Endothelial cell of umbilical vein (primary cell): Measurements from ENCODE around the gene SLC6A9. TPM values are rescaled to one million over a fixed set of nuclear protein-coding genes. Genes with fewer than 3 reads are reported as not detected.

ENCODE experiments used
- BruUV-seq: library from RNA; stranded (reverse); fragments of 400-500 nt; replicated peaks from 2 replicates; lab custom pipeline; 2021; lab: Mats Ljungman, UMichigan
- CTCF ChIA-PET: fragments of 300-600, 350-600 bp; sonication (Branson Sonifier 250); formaldehyde crosslinking; loops from one replicate; lab custom pipeline; 2021; ENCODE audit warnings: antibody characterized with exemption, inconsistent platforms; lab: Charles Lee
- POLR2A ChIA-PET: fragments of 300-600, 350-600 bp; sonication (Branson Sonifier 250); formaldehyde crosslinking; loops from one replicate; lab custom pipeline; 2021; ENCODE audit warnings: antibody characterized with exemption, inconsistent platforms; lab: Charles Lee
- DNase-seq: peaks from one replicate; pipeline ENCODE4 v3.0.0-alpha.2; 2011; ENCODE audit warnings: low read depth, low spot score
- FAIRE-seq: peaks from 2 replicates; lab custom pipeline; 2011; peaks lifted over from hg19 to GRCh38; lab: Jason Lieb, UNC
- H2AFZ ChIP-seq: 2 replicates; pipeline ENCODE4 v1.6.0; 2012; ENCODE audit warnings: low read depth, low read length, control low read depth, inconsistent platforms
- H3K27ac ChIP-seq: 2 replicates; pipeline ENCODE4 v1.5.1; 2011; ENCODE audit warnings: low read depth, mild to moderate bottlenecking, control low read depth, low read length, moderate library complexity; ENCODE audit not compliant: insufficient read depth
- H3K27me3 ChIP-seq, 2 experiments: 2 replicates each; pipeline versions ENCODE4 v1.6.0 to v1.6.1; 2011; ENCODE audit warnings: low read length in 2 of 2, mixed read lengths in 1 of 2; ENCODE audit not compliant: control insufficient read depth in 2 of 2, insufficient read depth in 2 of 2
- H3K36me3 ChIP-seq, 2 experiments: 2 replicates in 1 of 2; 3 replicates in 1 of 2; pipeline ENCODE4 v1.5.1; 2011; ENCODE audit warnings: low read length in 2 of 2, mild to moderate bottlenecking in 1 of 2, moderate library complexity in 1 of 2; ENCODE audit not compliant: control insufficient read depth in 2 of 2, insufficient read depth in 2 of 2; ENCODE audit errors: extremely low read depth in 1 of 2
- H3K4me1 ChIP-seq: 3 replicates; pipeline ENCODE4 v1.5.1; 2011; ENCODE audit warnings: mild to moderate bottlenecking, low read length; ENCODE audit not compliant: control insufficient read depth, insufficient read depth; ENCODE audit errors: extremely low read depth
- H3K4me2 ChIP-seq: 2 replicates; pipeline ENCODE4 v1.6.1; 2011; ENCODE audit warnings: low read length, control low read depth, mixed read lengths; ENCODE audit not compliant: insufficient read depth
- H3K4me3 ChIP-seq, 3 experiments: fragments of 200-600 bp in 1 of 3; sonication (generic), shearing (Covaris generic) in 1 of 3; replicated peaks in 1 of 3; 2 replicates each; pipeline ENCODE4 v1.5.1; 2011 to 2016; ENCODE audit warnings: control low read depth in 3 of 3, low read length in 3 of 3, mild to moderate bottlenecking in 2 of 3, inconsistent platforms in 1 of 3, low read depth in 1 of 3, moderate library complexity in 1 of 3; ENCODE audit not compliant: insufficient read depth in 1 of 3
- H3K79me2 ChIP-seq: 2 replicates; pipeline ENCODE4 v1.6.0; 2012; ENCODE audit warnings: low read length, inconsistent platforms; ENCODE audit not compliant: control insufficient read depth, insufficient read depth
- H3K9ac ChIP-seq: replicated peaks from 2 replicates; pipeline ENCODE3; 2011; ENCODE audit warnings: low read length, control low read depth; ENCODE audit not compliant: insufficient read depth; ENCODE audit errors: extremely low read depth
- H3K9me1 ChIP-seq: replicated peaks from 3 replicates; pipeline ENCODE4 v1.6.0; 2011; ENCODE audit warnings: mild to moderate bottlenecking, low read length; ENCODE audit not compliant: control insufficient read depth, insufficient read depth; ENCODE audit errors: extremely low read depth
- H3K9me3 ChIP-seq: replicated peaks from 2 replicates; pipeline ENCODE4 v1.5.1; 2012; ENCODE audit warnings: low read length, inconsistent platforms; ENCODE audit not compliant: control insufficient read depth, insufficient read depth
- H4K20me1 ChIP-seq: replicated peaks from 2 replicates; pipeline ENCODE3; 2011; ENCODE audit warnings: mild to moderate bottlenecking, low read length; ENCODE audit not compliant: control insufficient read depth, insufficient read depth; ENCODE audit errors: extremely low read depth
- CTCF ChIP-seq, 2 donors: IDR thresholded peaks; 1 replicate in 1 of 2; 2 replicates in 1 of 2; pipeline ENCODE4 v1.5.1; 2011; ENCODE audit warnings: low read length in 2 of 2, mild to moderate bottlenecking in 2 of 2, moderate library complexity in 2 of 2, control low read depth in 1 of 2, inconsistent platforms in 1 of 2, low read depth in 1 of 2; ENCODE audit not compliant: insufficient read depth in 1 of 2; ENCODE audit errors: extremely low read depth in 1 of 2
- FOS ChIP-seq: IDR thresholded peaks from 2 replicates; pipeline ENCODE4 v1.6.1; 2011; ENCODE audit warnings: mild to moderate bottlenecking, low read length, moderate library complexity, borderline replicate concordance; ENCODE audit not compliant: insufficient read depth
- GATA2 ChIP-seq: IDR thresholded peaks from 2 replicates; pipeline ENCODE4 v1.7.0; 2011; ENCODE audit warnings: low read depth, mild to moderate bottlenecking, moderate library complexity, mixed read lengths, low read length; ENCODE audit not compliant: insufficient read length, insufficient read depth
- MAX ChIP-seq: IDR thresholded peaks from 2 replicates; pipeline ENCODE4 v1.6.1; 2011; ENCODE audit not compliant: insufficient read depth, insufficient read length
- POLR2AphosphoS5 ChIP-seq: IDR thresholded peaks from 2 replicates; pipeline ENCODE4 v1.6.1; 2012; ENCODE audit warnings: low read depth, mild to moderate bottlenecking, control low read depth, low read length, moderate library complexity; ENCODE audit not compliant: insufficient read depth
- dilution Hi-C: fragments of 300-500 bp; cut with MboI; formaldehyde crosslinking; loops from one replicate; pipeline ENCODE4 v1.15.0; 2019; ENCODE audit warnings: low sequenced_read_pairs; ENCODE audit not compliant: extremely low pct_ligation_motif_present
- intact Hi-C: fragments of 100-400 bp; cut with micrococcal nuclease; formaldehyde crosslinking; loops from one replicate; pipeline ENCODE4 v1.10.0; 2022
- polyA plus RNA-seq, 4 experiments: library from polyadenylated mRNA; depleted of rRNA in 3 of 4; stranded (reverse) in 3 of 4; unstranded in 1 of 4; fragments of >200 nt; gene quantifications; 2 replicates each; pipeline versions ENCODE4 v1.2.1 to v1.2.3, GENCODE V29; 2011 to 2012; ENCODE audit warnings: missing spikeins in 1 of 4
- total RNA-seq: library from RNA; stranded (reverse); gene quantifications from 2 replicates; pipeline ENCODE4 v1.2.3, GENCODE V29; 2021

SLC6A9 gene
- total and polyA plus RNA-seq, 2 donors (not counting 3 experiments of a cell fraction or from before 2014, with no cell fraction given), result 0.80 to 1.5 TPM

DNA sequence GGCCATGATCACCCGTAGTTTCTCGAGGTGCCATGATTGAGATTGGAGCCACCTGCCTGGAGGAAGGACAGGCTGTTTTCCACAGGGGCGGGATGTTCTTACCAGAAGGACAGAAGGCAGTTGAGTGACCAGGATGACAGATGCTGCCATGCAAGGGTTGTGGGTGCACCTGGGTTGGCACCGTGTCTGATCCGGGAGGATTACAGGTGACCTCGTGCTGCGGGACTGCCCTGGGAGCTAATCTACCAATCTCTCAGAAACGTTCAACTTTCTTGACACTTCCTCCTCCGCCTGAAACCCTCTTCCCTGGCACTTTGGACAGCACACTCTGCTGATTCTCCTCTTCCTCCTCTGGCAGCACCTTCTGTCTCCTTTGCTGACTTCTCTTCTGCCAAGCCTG, 13.8 kb upstream of the SLC6A9 start:
- H3K4me3 ChIP-seq, result no peak overlapping the region
- TF ChIP-seq FOS, result no peak
- TF ChIP-seq POLR2AphosphoS5, result no peak
- no peak for TF ChIP-seq MAX
- TF ChIP-seq GATA2, result no peak
- TF ChIP-seq CTCF (IDR thresholded peaks at IDR 0.05; ENCODE audit: extremely low read depth in 1 of 2, insufficient read depth in 1 of 2, low read depth in 1 of 2, low read length in 2 of 2), result no peak
- dilution Hi-C loops (no loop called here), intact Hi-C loops (loop anchor here (5.0 kb wide), 3 partner anchors 98 to 518 kb away; partner anchors contain the start of genes IPO13 and ST3GAL3)
- CTCF ChIA-PET, result interaction anchor here (5.5 kb wide), 1 partner anchor 39 kb away, joined by 40 read pairs; no protein-coding TSS in a partner anchor
- DNase-seq (no peak), FAIRE-seq (no peak)
- BruUV-seq, result no TSS peak
- H3K9ac ChIP-seq, result no peak overlapping the region
- H3K9me3 ChIP-seq, result no peaks in the 10 kb centered on the region
- H3K36me3 ChIP-seq, result no peaks in the 10 kb centered on the region
- H2AFZ ChIP-seq, result no peak overlapping the region
- no peak overlapping the region for H3K27ac ChIP-seq
- H4K20me1 ChIP-seq, result no peaks in the 10 kb centered on the region
- no peak overlapping the region for H3K4me2 ChIP-seq
- POLR2A ChIA-PET, result no interaction called here
- H3K4me1 ChIP-seq, result peaks cover 26% of the 10 kb centered on the region
- peaks cover 5% of the 10 kb centered on the region in 2 experiments for H3K27me3 ChIP-seq
- no peaks in the 10 kb centered on the region for H3K9me1 ChIP-seq
- H3K79me2 ChIP-seq, result no peaks in the 10 kb centered on the region
